Fibroblast of skin of abdomen (primary cell): ENCODE data around the gene KCNJ2.

Source experiments
- DNase-seq: peaks from one replicate; pipeline ENCODE4 v3.0.0-alpha.2; 2013

The KCNJ2 gene

DNA sequence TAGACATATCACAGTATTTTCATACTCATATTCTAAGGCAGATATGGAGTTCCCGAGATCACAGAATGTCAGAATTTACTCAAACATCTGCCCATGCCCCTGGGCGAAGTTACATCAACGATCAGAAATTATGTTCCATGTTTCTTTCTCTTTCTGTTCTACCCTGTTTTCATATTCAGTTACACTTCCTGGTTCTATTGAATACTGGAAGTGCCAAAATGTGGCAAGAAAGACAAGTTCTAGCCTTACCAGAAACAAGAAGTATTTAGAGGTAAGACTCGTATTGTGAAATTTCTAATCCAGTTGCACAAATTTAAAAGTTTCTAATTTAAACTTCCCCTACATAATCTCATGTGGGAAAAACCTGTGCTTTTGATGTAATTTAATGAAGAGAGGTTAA lies 36.1 kb downstream of the KCNJ2 start:
- DNase-seq, result no peak

DNA sequence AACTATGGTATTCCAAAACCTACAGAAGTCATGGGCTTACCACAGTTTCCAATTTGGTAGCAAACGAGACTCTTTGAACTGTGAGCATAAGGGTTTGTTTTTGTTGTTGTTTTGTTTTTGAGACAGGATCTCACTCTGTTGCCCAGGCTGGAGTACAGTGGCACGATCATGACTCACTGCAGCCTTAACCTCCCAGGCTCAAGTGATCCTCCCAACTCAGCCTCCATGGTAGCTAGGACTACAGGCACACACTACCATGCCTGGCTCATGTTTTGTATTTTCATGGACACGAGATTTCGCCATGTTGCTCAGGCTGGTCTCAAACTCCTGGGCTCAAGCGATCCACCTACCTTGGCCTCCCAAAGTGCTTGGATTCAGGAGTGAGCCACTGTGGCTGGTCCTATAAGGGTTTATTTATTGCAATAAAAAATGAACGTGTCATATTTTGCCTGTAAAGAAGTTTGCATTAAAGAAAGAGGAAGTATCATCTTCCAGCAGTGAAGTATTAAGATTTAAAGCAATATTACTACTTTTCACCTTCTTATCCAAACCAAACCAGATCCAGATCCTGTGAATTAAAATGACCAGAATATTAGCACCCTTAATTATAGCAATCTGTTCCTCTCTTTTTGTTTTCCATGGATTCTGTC lies 37.2 kb downstream of the KCNJ2 start:
- DNase-seq, result no peak

DNA sequence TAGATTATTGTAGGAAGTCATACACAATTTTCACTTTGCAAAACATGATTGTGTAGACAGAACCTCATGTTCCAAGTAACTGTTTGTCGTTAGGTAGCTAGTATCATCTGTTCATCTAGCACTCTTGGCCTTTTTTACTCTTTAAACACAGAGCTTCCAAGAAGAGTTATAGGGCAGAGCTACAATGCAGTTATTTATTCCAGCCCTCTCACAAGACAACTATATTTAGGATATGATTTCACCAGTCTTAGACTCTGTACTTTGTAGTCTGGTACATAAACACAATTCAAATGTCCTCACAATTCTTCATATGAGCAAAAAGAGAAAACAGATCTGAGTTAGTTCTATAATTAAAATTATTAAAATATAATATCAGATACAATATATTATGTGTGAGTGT lies 37.9 kb downstream of the KCNJ2 start:
- DNase-seq, result no peak

DNA sequence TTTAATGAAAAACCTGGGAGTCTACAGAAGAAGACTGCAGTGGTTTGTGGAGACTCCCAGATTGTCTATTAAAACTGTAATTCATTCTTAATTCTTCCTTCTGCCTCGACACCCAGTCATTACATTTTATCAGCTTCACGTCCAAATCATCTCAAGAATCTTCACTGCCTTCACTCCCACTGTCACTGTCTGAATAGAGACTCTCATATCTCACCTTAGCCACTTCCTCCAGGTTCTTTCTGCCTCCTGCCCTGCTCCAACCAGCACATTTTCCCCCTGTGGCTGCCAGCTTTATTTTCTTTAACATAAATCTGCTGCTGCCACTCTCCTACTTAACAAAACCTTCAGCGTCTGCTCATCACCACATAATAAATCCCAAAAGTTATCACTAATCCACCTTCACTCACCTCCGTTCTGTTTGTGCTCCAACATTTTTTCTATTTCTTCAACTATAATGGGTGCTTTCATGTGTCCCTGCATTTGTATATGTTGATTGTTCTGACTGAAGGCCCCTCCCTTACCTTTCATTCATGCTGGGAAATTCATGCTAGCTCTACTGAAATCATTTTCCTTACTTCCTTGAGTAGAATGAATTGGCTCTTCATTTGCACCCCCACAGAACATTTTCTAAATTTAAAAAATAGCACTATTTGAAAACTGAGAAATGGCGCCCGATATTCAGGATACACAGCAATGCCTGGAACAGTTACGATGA lies 38.9 kb downstream of the KCNJ2 start:
- DNase-seq, result no peak

DNA sequence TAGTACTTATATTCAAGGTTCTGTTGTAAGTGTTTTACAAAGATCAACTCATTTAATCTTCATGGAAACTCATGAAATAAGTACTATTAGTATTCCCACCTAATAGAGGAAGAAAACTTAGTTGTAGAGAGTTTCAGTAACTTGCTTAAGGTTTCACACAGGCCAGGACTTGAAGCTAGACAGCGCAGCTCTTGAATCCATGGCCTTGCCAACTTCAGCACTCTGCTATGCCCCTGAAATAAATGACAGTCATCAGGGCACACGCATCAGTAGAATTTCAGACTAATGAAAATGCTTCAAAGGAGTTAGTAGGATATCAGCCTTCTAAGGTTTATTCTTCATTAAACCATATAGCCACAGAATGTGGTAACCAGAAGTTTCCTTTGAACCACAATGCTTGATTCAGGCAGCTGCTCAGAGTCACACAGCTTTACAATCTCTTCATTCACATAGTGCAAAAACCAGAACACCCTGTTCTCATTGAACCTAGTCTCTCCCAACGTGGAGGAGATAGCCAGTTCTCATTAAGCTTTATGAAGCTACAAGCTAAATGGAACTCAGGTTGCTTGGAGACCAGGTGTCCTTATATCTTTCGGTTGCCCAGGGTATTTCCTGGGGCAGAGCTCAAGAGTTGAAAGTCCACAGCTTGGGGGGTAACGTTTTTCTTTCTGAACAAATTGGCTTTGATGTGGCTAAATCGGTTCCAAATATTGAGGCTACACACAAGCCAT lies 39.7 kb downstream of the KCNJ2 start:
- no peak for DNase-seq

DNA sequence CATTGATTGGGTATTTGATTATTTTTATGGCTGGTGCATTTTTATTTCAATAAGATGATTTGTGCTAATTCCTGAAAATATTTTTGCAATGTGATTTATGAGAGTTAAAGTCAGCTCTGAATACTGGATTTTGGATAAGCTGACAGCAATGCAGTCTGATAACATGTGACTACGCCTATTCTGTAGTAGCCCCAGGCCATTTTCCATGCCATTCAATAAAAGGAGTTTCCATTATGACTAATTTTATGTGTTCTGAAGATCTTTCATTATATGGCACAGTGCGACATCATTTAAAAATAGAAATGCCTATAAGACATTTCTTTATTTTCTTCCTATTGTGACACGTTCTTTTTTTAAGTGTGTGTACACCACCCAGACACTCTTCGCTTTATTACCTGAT lies 46.3 kb downstream of the KCNJ2 start:
- no peak for DNase-seq

DNA sequence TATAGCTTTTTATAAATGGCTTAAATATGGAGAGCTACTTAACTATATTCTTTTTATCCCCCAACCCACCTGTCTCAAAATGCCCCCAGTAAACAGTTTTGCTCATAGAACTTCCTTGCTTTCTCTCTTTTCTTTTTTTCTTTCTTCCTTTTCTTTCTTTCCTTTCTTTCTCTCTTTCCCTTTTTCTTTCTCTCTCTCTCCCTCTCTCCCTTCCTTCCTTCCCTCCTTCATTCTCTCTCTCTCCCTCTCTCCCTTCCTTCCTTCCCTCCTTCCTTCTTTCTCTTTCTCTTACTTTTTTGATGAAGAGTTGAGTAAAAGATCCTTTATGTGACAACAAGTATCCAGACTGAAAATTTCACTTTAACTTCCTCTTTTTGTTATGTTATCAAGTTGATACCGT lies 48.2 kb downstream of the KCNJ2 start:
- DNase-seq, result no peak

DNA sequence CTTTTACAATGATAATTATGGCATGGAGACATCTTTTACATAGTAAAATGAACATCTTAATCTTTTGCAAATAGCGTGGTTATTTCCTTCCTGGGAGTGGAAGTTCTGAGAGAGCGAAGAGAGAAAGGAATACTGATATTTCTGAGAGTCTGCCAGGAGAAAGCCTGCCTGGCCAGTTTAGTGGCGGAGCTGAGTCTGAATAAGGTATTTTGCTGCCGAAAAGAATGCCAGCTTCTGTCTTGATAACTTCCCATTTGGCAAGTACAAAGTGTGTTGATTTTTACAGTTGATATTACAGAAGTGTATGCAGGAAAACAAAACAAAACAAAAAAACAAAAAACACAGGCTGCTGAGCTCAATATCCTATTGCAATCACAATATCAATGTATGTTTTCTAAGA lies 55.9 kb downstream of the KCNJ2 start:
- no peak for DNase-seq
